Endodermal cell (in vitro differentiated cells): Measurements from ENCODE around the gene NOVA2. TPM values are rescaled to one million over a fixed set of nuclear protein-coding genes. Genes with fewer than 3 reads are reported as not detected.
A peak's percentile ranks its signal among the peaks of the same experiment; 100 is the strongest.

Experiments used
- DNase-seq: peaks from one replicate; pipeline ENCODE4 v3.0.0-alpha.2; 2017
- H3K27ac ChIP-seq: 2 replicates; pipeline ENCODE4 v1.5.1; 2013; ENCODE audit warnings: mild to moderate bottlenecking, low read depth, low read length, moderate library complexity
- H3K27me3 ChIP-seq: 2 replicates; pipeline ENCODE4 v1.6.1; 2013; ENCODE audit warnings: mild to moderate bottlenecking, low read length, moderate library complexity; ENCODE audit not compliant: insufficient read depth, control insufficient read depth, poor library complexity, severe bottlenecking
- H3K36me3 ChIP-seq: 2 replicates; pipeline ENCODE4 v1.7.0; 2013; ENCODE audit warnings: mild to moderate bottlenecking, low read length, moderate library complexity; ENCODE audit not compliant: control insufficient read depth, insufficient read depth
- H3K4me1 ChIP-seq: one replicate; pipeline ENCODE4 v1.7.0; 2013; ENCODE audit warnings: low read length; ENCODE audit not compliant: control insufficient read depth, insufficient read depth
- H3K4me3 ChIP-seq: 2 replicates; pipeline ENCODE4 v1.5.1; 2013; ENCODE audit warnings: mild to moderate bottlenecking, low read length, moderate library complexity
- H3K9ac ChIP-seq: 2 replicates; pipeline ENCODE4 v1.6.1; 2013; ENCODE audit warnings: mild to moderate bottlenecking, low read length, moderate library complexity; ENCODE audit not compliant: poor library complexity, severe bottlenecking; ENCODE audit errors: extremely low read depth
- H3K9me3 ChIP-seq: 2 replicates; pipeline ENCODE4 v1.6.1; 2013; ENCODE audit warnings: mild to moderate bottlenecking, low read length, moderate library complexity; ENCODE audit not compliant: control insufficient read depth
- H3K27ac Mint-ChIP-seq: 2 replicates; pipeline ENCODE4 v1.8.0; 2020; ENCODE audit warnings: mixed read lengths
- H3K27me3 Mint-ChIP-seq: 2 replicates; pipeline ENCODE4 v1.8.0; 2021; ENCODE audit warnings: mild to moderate bottlenecking, mixed read lengths; ENCODE audit not compliant: insufficient read depth
- H3K36me3 Mint-ChIP-seq: 2 replicates; pipeline ENCODE4 v1.8.0; 2020; ENCODE audit warnings: low read depth, mixed read lengths
- H3K4me1 Mint-ChIP-seq: 2 replicates; pipeline ENCODE4 v1.8.0; 2020; ENCODE audit warnings: mixed read lengths
- H3K4me3 Mint-ChIP-seq: 2 replicates; pipeline ENCODE4 v1.8.0; 2020; ENCODE audit warnings: mild to moderate bottlenecking, moderate library complexity, mixed read lengths
- H3K9me3 Mint-ChIP-seq: 2 replicates; pipeline ENCODE4 v1.8.0; 2020; ENCODE audit warnings: mild to moderate bottlenecking, mixed read lengths
- WGBS, 2 experiments: methylation state at CpG; one replicate each; pipeline versions ENCODE4 v1.1.5 to v1.1.7; 2013; ENCODE audit warnings: missing lambda C conversion rate in 2 of 2, mixed read lengths in 1 of 2; ENCODE audit not compliant: insufficient coverage in 1 of 2, insufficient read length in 1 of 2; 5-methylcytosine and 5-hydroxymethylcytosine counted together
- total RNA-seq, 2 donors: library from RNA; stranded (reverse); fragmentation: NEBNext Ultra II Directional in 1 of 2; extraction: Animal tissue kit (Norgen Biotek cat#: 25700) in 1 of 2; gene quantifications; 2 replicates in 1 of 2; 3 replicates in 1 of 2; pipeline ENCODE4 v1.2.1, GENCODE V29; 2021
- TF ChIP-seq, protein P1 (sequence below): fragments of 200-600 bp; sonication (generic); conservative IDR thresholded peaks from 2 replicates; pipeline ENCODE4 v1.5.0; 2021; ENCODE audit warnings: antibody characterized with exemption, mild to moderate bottlenecking

The NOVA2 gene
- total RNA-seq, 2 donors from 2014 or later: 0.64 to 0.91 TPM

DNA sequence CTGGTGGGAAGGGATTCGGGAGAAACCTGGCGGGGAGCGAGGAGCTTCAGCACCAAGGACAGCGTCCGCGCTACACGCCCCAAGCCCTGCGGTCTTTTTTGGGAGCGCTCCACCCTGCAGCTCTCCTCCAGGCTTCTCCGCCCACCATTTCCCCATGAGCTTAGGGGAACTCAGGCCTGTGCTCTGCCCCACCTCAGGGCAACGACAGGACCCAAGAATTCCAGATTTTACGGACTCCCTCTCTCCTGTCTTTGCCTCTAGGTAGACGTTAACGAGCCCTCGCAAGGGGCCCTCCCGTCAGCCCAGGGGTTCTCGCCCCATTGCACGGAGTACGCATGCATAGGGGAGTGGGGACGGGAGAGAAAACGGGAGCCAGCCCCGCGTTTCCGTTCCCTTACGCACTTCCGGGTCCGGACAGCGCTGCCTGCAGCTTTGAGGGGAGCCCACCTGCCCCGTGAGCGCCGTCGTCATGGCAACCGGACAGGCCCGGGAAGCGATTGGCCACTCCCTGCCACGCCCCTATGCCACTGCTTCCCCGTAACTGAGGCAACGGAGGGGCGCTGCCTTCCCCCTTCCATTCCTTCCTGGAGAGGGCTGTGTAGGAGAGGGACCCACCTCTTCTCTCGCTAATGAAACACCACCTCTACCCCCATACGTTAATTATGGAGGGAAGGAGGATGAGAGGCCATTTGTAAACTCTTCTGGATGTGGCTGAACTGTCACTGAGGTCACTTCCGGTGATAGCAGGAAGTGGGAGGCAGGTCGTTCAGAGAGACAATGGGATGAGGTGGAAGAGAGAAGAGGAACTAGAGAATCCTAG is 20.8 kb downstream of the NOVA2 start:
- Mint-ChIP-seq H3K27me3 (peaks cover 70% of the 10 kb centered on the region), H3K4me3 (peak overlapping the region; percentile 65), H3K36me3 (no peaks in the 10 kb centered on the region), H3K27ac (peak overlapping the region; percentile 87), H3K9me3 (no peaks in the 10 kb centered on the region), H3K4me1 (peaks cover 2% of the 10 kb centered on the region)
- H3K4me1 ChIP-seq: no peaks in the 10 kb centered on the region
- peak overlapping the region; percentile 82 for H3K4me3 ChIP-seq
- no peaks in the 10 kb centered on the region for H3K9me3 ChIP-seq
- peak overlapping the region; percentile 93 for H3K27ac ChIP-seq
- no peak overlapping the region for H3K9ac ChIP-seq
- no peaks in the 10 kb centered on the region for H3K36me3 ChIP-seq
- TF ChIP-seq, protein P1, sequence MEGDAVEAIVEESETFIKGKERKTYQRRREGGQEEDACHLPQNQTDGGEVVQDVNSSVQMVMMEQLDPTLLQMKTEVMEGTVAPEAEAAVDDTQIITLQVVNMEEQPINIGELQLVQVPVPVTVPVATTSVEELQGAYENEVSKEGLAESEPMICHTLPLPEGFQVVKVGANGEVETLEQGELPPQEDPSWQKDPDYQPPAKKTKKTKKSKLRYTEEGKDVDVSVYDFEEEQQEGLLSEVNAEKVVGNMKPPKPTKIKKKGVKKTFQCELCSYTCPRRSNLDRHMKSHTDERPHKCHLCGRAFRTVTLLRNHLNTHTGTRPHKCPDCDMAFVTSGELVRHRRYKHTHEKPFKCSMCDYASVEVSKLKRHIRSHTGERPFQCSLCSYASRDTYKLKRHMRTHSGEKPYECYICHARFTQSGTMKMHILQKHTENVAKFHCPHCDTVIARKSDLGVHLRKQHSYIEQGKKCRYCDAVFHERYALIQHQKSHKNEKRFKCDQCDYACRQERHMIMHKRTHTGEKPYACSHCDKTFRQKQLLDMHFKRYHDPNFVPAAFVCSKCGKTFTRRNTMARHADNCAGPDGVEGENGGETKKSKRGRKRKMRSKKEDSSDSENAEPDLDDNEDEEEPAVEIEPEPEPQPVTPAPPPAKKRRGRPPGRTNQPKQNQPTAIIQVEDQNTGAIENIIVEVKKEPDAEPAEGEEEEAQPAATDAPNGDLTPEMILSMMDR: no peak
- peaks cover 13% of the 10 kb centered on the region for H3K27me3 ChIP-seq
- 1 to 2% methylated on average over 15 to 39 of the region's 43 CpGs for WGBS, 2 experiments
- peak; percentile 97 for DNase-seq

DNA sequence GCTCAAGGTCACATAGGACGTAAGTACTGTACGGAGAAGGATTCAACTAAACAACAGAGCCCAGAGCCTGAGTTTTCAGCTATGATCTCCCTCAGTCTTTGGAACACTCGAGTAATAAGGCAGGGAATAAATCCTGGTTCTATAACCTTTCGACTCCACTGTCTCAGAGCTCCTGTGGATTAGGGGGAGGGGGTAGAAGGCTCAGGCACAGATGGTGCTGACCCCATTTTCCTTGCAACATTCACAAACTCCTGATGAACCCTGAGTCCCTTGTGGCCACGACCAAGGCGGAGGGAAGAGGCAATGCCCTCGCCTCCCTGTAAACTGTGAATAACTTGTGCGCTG is 21.4 kb downstream of the NOVA2 start:
- peaks cover 70% of the 10 kb centered on the region for H3K27me3 Mint-ChIP-seq
- H3K9ac ChIP-seq: no peak overlapping the region
- H3K27me3 ChIP-seq: peaks cover 13% of the 10 kb centered on the region
- H3K27ac Mint-ChIP-seq: no peak overlapping the region
- peak overlapping the region; percentile 65 for H3K4me3 Mint-ChIP-seq
- H3K36me3 ChIP-seq: no peaks in the 10 kb centered on the region
- no peaks in the 10 kb centered on the region for H3K36me3 Mint-ChIP-seq
- no peak for DNase-seq
- H3K9me3 ChIP-seq: no peaks in the 10 kb centered on the region
- H3K4me3 ChIP-seq: peak overlapping the region; percentile 82
- TF ChIP-seq, protein P1: no peak
- H3K4me1 ChIP-seq: no peaks in the 10 kb centered on the region
- H3K27ac ChIP-seq: peak overlapping the region; percentile 93
- WGBS, 2 experiments: 42 to 76% methylated on average over 3 to 8 of the region's 8 CpGs
- no peaks in the 10 kb centered on the region for H3K9me3 Mint-ChIP-seq
- H3K4me1 Mint-ChIP-seq: peaks cover 2% of the 10 kb centered on the region

DNA sequence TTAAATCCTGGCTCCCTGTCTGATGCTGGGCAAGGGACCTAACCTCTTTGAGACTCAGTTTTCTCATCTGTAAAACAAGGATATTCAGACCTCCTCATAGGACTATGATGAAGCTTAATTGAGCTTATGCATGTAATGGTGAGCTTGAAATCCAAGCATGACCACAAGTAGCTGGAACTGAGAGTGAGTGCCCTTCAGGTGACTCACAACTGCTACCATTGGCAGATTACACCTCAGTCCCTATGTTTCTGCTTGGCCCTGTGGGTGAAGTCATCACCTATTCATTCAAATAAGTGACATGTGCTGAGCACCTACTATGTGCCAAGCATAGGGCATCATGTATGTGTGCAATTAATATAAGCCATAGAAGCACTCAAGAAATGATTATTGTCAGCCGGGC is 25.7 kb downstream of the NOVA2 start:
- Mint-ChIP-seq H3K36me3 (no peaks in the 10 kb centered on the region), H3K4me3 (no peak overlapping the region), H3K9me3 (no peaks in the 10 kb centered on the region), H3K27ac (no peak overlapping the region), H3K27me3 (peaks cover 54% of the 10 kb centered on the region), H3K4me1 (no peaks in the 10 kb centered on the region)
- Histone ChIP-seq H3K27ac (no peak overlapping the region), H3K9ac (no peak overlapping the region), H3K4me1 (no peaks in the 10 kb centered on the region), H3K36me3 (no peaks in the 10 kb centered on the region), H3K4me3 (no peak overlapping the region), H3K9me3 (no peaks in the 10 kb centered on the region), H3K27me3 (peaks cover 13% of the 10 kb centered on the region)
- TF ChIP-seq, protein P1: no peak
- WGBS, 2 experiments: 97 to 100% methylated on average over 1 of the region's 1 CpG
- no peak for DNase-seq
